Measurements from ENCODE around the gene TRAF2. TPM values are rescaled to one million over a fixed set of nuclear protein-coding genes. Genes with fewer than 3 reads are reported as not detected.

TRAF2 gene
- total RNA-seq, 1 donor from 2014 or later = 14.4 TPM

GRCh38 chr9:136880651-136881050, 5.7 kb upstream of the TRAF2 start:
- Histone ChIP-seq H3K9ac (ENCODE audit: low read length) (no peak overlapping the region), H3K4me3 (ENCODE audit: insufficient read depth, low read depth, low read length) (no peak overlapping the region), H3K27me3 (ENCODE audit: insufficient read depth, low read length) (no peaks in the 10 kb centered on the region), H3K27ac (ENCODE audit: low read depth, low read length) (no peak overlapping the region), H3K79me2 (ENCODE audit: insufficient read depth, low read length) (no peaks in the 10 kb centered on the region), H4K20me1 (ENCODE audit: insufficient read depth, low read length) (no peaks in the 10 kb centered on the region), H3K4me2 (ENCODE audit: low read length) (no peak overlapping the region), H3K36me3 (ENCODE audit: insufficient read depth, low read length) (no peaks in the 10 kb centered on the region), H3K4me1 (ENCODE audit: insufficient read depth, low read length) (peaks cover 15% of the 10 kb centered on the region), H2AFZ (ENCODE audit: low read depth, low read length) (no peak overlapping the region), H3K9me3 (ENCODE audit: insufficient read depth, low read depth, low read length) (no peaks in the 10 kb centered on the region)
- Mint-ChIP-seq H3K4me1 (ENCODE audit: low read depth, unreplicated experiment) (peaks cover 7% of the 10 kb centered on the region), H3K27ac (ENCODE audit: unreplicated experiment) (no peak overlapping the region), H3K9me3 (ENCODE audit: unreplicated experiment) (peaks cover 2% of the 10 kb centered on the region), H3K4me3 (ENCODE audit: unreplicated experiment) (no peak overlapping the region), H3K36me3 (ENCODE audit: low read depth, unreplicated experiment) (no peaks in the 10 kb centered on the region), H3K27me3 (ENCODE audit: low read depth, unreplicated experiment) (peaks cover 7% of the 10 kb centered on the region)
- FAIRE-seq = no peak
- TF ChIP-seq EZH2 (IDR thresholded peaks at IDR 0.05; ENCODE audit: insufficient read depth, low read length) (no peak), CTCF (IDR thresholded peaks at IDR 0.05; ENCODE audit: insufficient read depth, low read depth, low read length) (no peak)
- no peak for DNase-seq (ENCODE audit: low read depth)

GRCh38 chr9:136881691-136882108, 4.6 kb upstream of the TRAF2 start:
- H3K4me2 ChIP-seq (ENCODE audit: low read length) = peak overlapping the region; percentile 73

More at GRCh38 chr9:136881691-136882108, 4.6 kb upstream of the TRAF2 start:
- no peaks in the 10 kb centered on the region for H3K27me3 ChIP-seq (ENCODE audit: insufficient read depth, low read length)
- H2AFZ ChIP-seq (ENCODE audit: low read depth, low read length) = peak overlapping the region; percentile 63
- Mint-ChIP-seq H3K27ac (ENCODE audit: unreplicated experiment) (peak overlapping the region; percentile 66), H3K9me3 (ENCODE audit: unreplicated experiment) (no peaks in the 10 kb centered on the region), H3K27me3 (ENCODE audit: low read depth, unreplicated experiment) (no peaks in the 10 kb centered on the region), H3K4me3 (ENCODE audit: unreplicated experiment) (no peak overlapping the region), H3K4me1 (ENCODE audit: low read depth, unreplicated experiment) (peaks cover 7% of the 10 kb centered on the region), H3K36me3 (ENCODE audit: low read depth, unreplicated experiment) (no peaks in the 10 kb centered on the region)
- no peaks in the 10 kb centered on the region for H3K36me3 ChIP-seq (ENCODE audit: insufficient read depth, low read length)
- FAIRE-seq = no peak
- no peak overlapping the region for H3K27ac ChIP-seq (ENCODE audit: low read depth, low read length)
- H3K4me3 ChIP-seq (ENCODE audit: insufficient read depth, low read depth, low read length) = peak overlapping the region; percentile 3
- no peaks in the 10 kb centered on the region for H3K9me3 ChIP-seq (ENCODE audit: insufficient read depth, low read depth, low read length)
- DNase-seq (ENCODE audit: low read depth) = no peak
- no peaks in the 10 kb centered on the region for H4K20me1 ChIP-seq (ENCODE audit: insufficient read depth, low read length)
- H3K79me2 ChIP-seq (ENCODE audit: insufficient read depth, low read length) = peaks cover 2% of the 10 kb centered on the region
- TF ChIP-seq EZH2 (IDR thresholded peaks at IDR 0.05; ENCODE audit: insufficient read depth, low read length) (no peak), CTCF (IDR thresholded peaks at IDR 0.05; ENCODE audit: insufficient read depth, low read depth, low read length) (no peak)
- H3K9ac ChIP-seq (ENCODE audit: low read length) = no peak overlapping the region
- peaks cover 15% of the 10 kb centered on the region for H3K4me1 ChIP-seq (ENCODE audit: insufficient read depth, low read length)

Measured in astrocyte (in vitro differentiated cells and primary cell).